OCI-LY1 (cell line): ENCODE results near the gene COMMD7.

Experiments
- CTCF ChIP-seq: fragments of 200-600 bp; sonication (generic), shearing (Covaris generic); IDR thresholded peaks from 2 replicates; pipeline ENCODE4 v1.5.1; 2017; ENCODE audit warnings: mild to moderate bottlenecking, antibody characterized with exemption, low read length, moderate library complexity, mixed read lengths
- EZH2 ChIP-seq: fragments of 200-600 bp; sonication (generic), shearing (Covaris generic); IDR thresholded peaks from 2 replicates; pipeline ENCODE4 v1.8.0; 2017; ENCODE audit warnings: borderline replicate concordance, mixed run types, mild to moderate bottlenecking, antibody characterized with exemption, low read length, moderate library complexity, mixed read lengths

DNA sequence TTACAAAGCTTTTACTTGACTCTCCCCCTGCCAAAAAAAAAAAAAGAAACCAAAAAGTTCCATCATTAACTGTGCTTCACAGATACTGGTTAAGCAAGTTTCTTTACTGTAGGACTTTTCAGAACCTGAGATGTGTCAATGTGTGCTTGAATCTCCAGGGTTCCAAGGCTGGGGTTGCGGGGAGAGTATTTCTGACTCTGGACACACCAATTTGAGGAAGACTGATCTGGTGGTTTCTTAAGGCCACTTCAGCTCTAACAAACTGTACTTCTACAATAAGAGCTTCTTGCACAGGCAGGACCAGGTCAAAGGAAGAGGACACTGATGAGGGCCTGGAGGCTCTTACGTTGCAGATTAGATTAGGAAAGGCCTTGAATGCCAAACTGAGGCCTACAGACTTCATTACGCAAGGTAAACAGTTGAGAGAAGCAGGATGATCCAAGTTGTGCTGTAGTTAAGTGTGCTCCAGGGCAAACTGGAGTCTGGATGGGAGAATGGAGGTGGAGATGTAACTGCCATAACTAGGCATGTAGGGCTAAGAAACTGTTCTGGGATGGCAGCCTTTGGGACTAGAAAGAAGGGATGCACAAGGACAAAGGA lies 24.4 kb downstream of the COMMD7 start:
- no peak for TF ChIP-seq CTCF
- no peak for TF ChIP-seq EZH2
